Osteoblast (primary cell): Measurements from ENCODE around the gene INTS3. TPM values are rescaled to one million over a fixed set of nuclear protein-coding genes. Genes with fewer than 3 reads are reported as not detected.

Experiments
- DNase-seq: peaks from one replicate; pipeline ENCODE4 v3.0.0; 2011; ENCODE audit warnings: low spot score, mixed read lengths; ENCODE audit not compliant: insufficient read length; ENCODE audit errors: missing footprints
- H2AFZ ChIP-seq: 2 replicates; pipeline ENCODE4 v1.6.0; 2011; ENCODE audit warnings: mild to moderate bottlenecking, low read length
- H3K27ac ChIP-seq: 2 replicates; pipeline ENCODE4 v1.5.1; 2011; ENCODE audit warnings: mild to moderate bottlenecking, low read depth, low read length, moderate library complexity
- H3K27me3 ChIP-seq: 2 replicates; pipeline ENCODE4 v1.6.0; 2012; ENCODE audit warnings: mild to moderate bottlenecking, control low read depth, inconsistent platforms, low read length, moderate library complexity; ENCODE audit not compliant: insufficient read depth
- H3K36me3 ChIP-seq: 2 replicates; pipeline ENCODE4 v1.5.1; 2011; ENCODE audit warnings: mild to moderate bottlenecking, low read length, control low read depth, moderate library complexity; ENCODE audit not compliant: insufficient read depth
- H3K4me1 ChIP-seq: 2 replicates; pipeline ENCODE4 v1.5.1; 2011; ENCODE audit warnings: mild to moderate bottlenecking, low read length, control low read depth, moderate library complexity; ENCODE audit not compliant: insufficient read depth
- H3K4me2 ChIP-seq: 2 replicates; pipeline ENCODE4 v1.6.0; 2011; ENCODE audit warnings: mild to moderate bottlenecking, low read length; ENCODE audit not compliant: insufficient read depth
- H3K4me3 ChIP-seq: fragments of 200-600 bp; sonication (generic); 3 replicates; pipeline ENCODE4 v1.5.1; 2012; ENCODE audit warnings: mild to moderate bottlenecking, low read length, inconsistent platforms; ENCODE audit not compliant: insufficient read depth
- H3K79me2 ChIP-seq: 2 replicates; pipeline ENCODE4 v1.6.0; 2012; ENCODE audit warnings: mild to moderate bottlenecking, low read length, control low read depth, inconsistent platforms; ENCODE audit not compliant: insufficient read depth
- H3K9me3 ChIP-seq: 2 replicates; pipeline ENCODE4 v1.5.1; 2011; ENCODE audit warnings: low read depth, low read length, control low read depth
- H4K20me1 ChIP-seq: 2 replicates; pipeline ENCODE4 v1.6.0; 2012; ENCODE audit warnings: mild to moderate bottlenecking, low read length, control low read depth; ENCODE audit not compliant: insufficient read depth
- CTCF ChIP-seq: IDR thresholded peaks from 2 replicates; pipeline ENCODE4 v1.5.1; 2011; ENCODE audit warnings: mild to moderate bottlenecking, low read depth, low read length, moderate library complexity; ENCODE audit errors: extremely low read depth
- total RNA-seq: library from RNA; depleted of rRNA; stranded (reverse); fragments of >200 nt; gene quantifications from 2 replicates; pipeline ENCODE4 v1.2.3, GENCODE V29; 2012

Gene INTS3
- total RNA-seq, 1 donor = 42.7 TPM

GRCh38 chr1:153685544-153686340 lies 42.1 kb upstream of the INTS3 start:
- Histone ChIP-seq H3K79me2 (no peaks in the 10 kb centered on the region), H3K4me3 (no peak overlapping the region), H4K20me1 (no peaks in the 10 kb centered on the region), H3K27ac (no peak overlapping the region), H3K9me3 (no peaks in the 10 kb centered on the region), H3K36me3 (no peaks in the 10 kb centered on the region), H3K4me1 (no peaks in the 10 kb centered on the region), H2AFZ (no peak overlapping the region), H3K4me2 (no peak overlapping the region), H3K27me3 (peaks cover 22% of the 10 kb centered on the region)
- peak; percentile 27 for DNase-seq
- TF ChIP-seq CTCF = no peak

- no peak overlapping the region for H3K4me2 ChIP-seq
- H3K4me1 ChIP-seq = no peaks in the 10 kb centered on the region
- peak; percentile 87 for DNase-seq
- H3K27me3 ChIP-seq = peaks cover 7% of the 10 kb centered on the region
- no peak overlapping the region for H2AFZ ChIP-seq
- H4K20me1 ChIP-seq = no peaks in the 10 kb centered on the region
- no peak for TF ChIP-seq CTCF
- H3K4me3 ChIP-seq = no peak overlapping the region
- H3K27ac ChIP-seq = no peak overlapping the region
- no peaks in the 10 kb centered on the region for H3K36me3 ChIP-seq
- H3K79me2 ChIP-seq = no peaks in the 10 kb centered on the region
- H3K9me3 ChIP-seq = no peaks in the 10 kb centered on the region
Observed at GRCh38 chr1:153687346-153688125, 40.3 kb upstream of the INTS3 start.

- H3K27ac ChIP-seq = no peak overlapping the region
- DNase-seq = peak; percentile 75
- no peaks in the 10 kb centered on the region for H3K4me1 ChIP-seq
- no peaks in the 10 kb centered on the region for H4K20me1 ChIP-seq
- H3K4me3 ChIP-seq = no peak overlapping the region
- no peak for TF ChIP-seq CTCF
- no peaks in the 10 kb centered on the region for H3K9me3 ChIP-seq
- H2AFZ ChIP-seq = no peak overlapping the region
- no peak overlapping the region for H3K4me2 ChIP-seq
- no peaks in the 10 kb centered on the region for H3K36me3 ChIP-seq
- peaks cover 6% of the 10 kb centered on the region for H3K27me3 ChIP-seq
- no peaks in the 10 kb centered on the region for H3K79me2 ChIP-seq
Observed at GRCh38 chr1:153688276-153688675, 39.6 kb upstream of the INTS3 start.

GRCh38 chr1:153688736-153689328 lies 39.0 kb upstream of the INTS3 start:
- no peaks in the 10 kb centered on the region for H3K4me1 ChIP-seq
- no peak overlapping the region for H2AFZ ChIP-seq
- H3K4me2 ChIP-seq = no peak overlapping the region
- no peaks in the 10 kb centered on the region for H4K20me1 ChIP-seq
- no peaks in the 10 kb centered on the region for H3K36me3 ChIP-seq
- H3K27me3 ChIP-seq = peaks cover 6% of the 10 kb centered on the region
- TF ChIP-seq CTCF = no peak
- no peak overlapping the region for H3K4me3 ChIP-seq
- H3K79me2 ChIP-seq = no peaks in the 10 kb centered on the region
- DNase-seq = peak; percentile 19
- H3K27ac ChIP-seq = no peak overlapping the region
- H3K9me3 ChIP-seq = no peaks in the 10 kb centered on the region
